WERI-Rb-1 (cell line): Measurements from ENCODE around the gene CBR4.
"Not testable (repeated sequence)": the region's sequence is repeated elsewhere in the genome, so short reads cannot be mapped to it uniquely, and the experiment has no call there.

ENCODE experiments used
- DNase-seq: peaks from one replicate; pipeline ENCODE4 v3.0.0-alpha.2; 2020
- H3K27ac ChIP-seq: fragments of 250-450 bp; sonication (Bioruptor Pico); 2 replicates; pipeline ENCODE4 v1.5.1; 2020; ENCODE audit warnings: mild to moderate bottlenecking, moderate library complexity
- H3K27me3 ChIP-seq: fragments of 250-450 bp; sonication (Bioruptor Pico); 2 replicates; pipeline ENCODE4 v1.5.1; 2021; ENCODE audit warnings: mild to moderate bottlenecking, low read depth, moderate library complexity; ENCODE audit not compliant: insufficient read depth, severe bottlenecking
- H3K36me3 ChIP-seq: fragments of 250-450 bp; sonication (Bioruptor Pico); 2 replicates; pipeline ENCODE4 v1.5.1; 2020; ENCODE audit warnings: mild to moderate bottlenecking, moderate library complexity
- H3K4me3 ChIP-seq: 2 replicates; pipeline ENCODE4 v1.5.1; 2011; ENCODE audit warnings: low read depth, mild to moderate bottlenecking, control low read depth, low read length
- H3K9me3 ChIP-seq: fragments of 250-450 bp; sonication (Bioruptor Pico); 2 replicates; pipeline ENCODE4 v1.5.1; 2021; ENCODE audit warnings: mild to moderate bottlenecking, moderate library complexity; ENCODE audit not compliant: severe bottlenecking
- CTCF ChIP-seq: IDR thresholded peaks from 2 replicates; pipeline ENCODE4 v1.5.1; 2011; ENCODE audit warnings: low read depth, mild to moderate bottlenecking, control low read depth, inconsistent platforms, low read length

The CBR4 gene

GRCh38 chr4:168993714-168994510 is 16.1 kb downstream of the CBR4 start:
- Histone ChIP-seq H3K27ac (no peak overlapping the region), H3K36me3 (peaks cover 13% of the 10 kb centered on the region), H3K9me3 (no peaks in the 10 kb centered on the region), H3K4me3 (no peak overlapping the region), H3K27me3 (no peaks in the 10 kb centered on the region)
- DNase-seq: peak; percentile 27
- TF ChIP-seq CTCF: no peak

GRCh38 chr4:168992952-168993482 is 17.0 kb downstream of the CBR4 start:
- H3K36me3 ChIP-seq: peaks cover 12% of the 10 kb centered on the region
- not testable (repeated sequence) for DNase-seq, H3K9me3 ChIP-seq, H3K4me3 ChIP-seq, H3K27me3 ChIP-seq, H3K27ac ChIP-seq

GRCh38 chr4:168981942-168982341 is 28.1 kb downstream of the CBR4 start:
- DNase-seq: no peak
- TF ChIP-seq CTCF: no peak
- no peak overlapping the region for H3K27ac ChIP-seq
- H3K36me3 ChIP-seq: peaks cover 16% of the 10 kb centered on the region
- H3K9me3 ChIP-seq: no peaks in the 10 kb centered on the region
- no peaks in the 10 kb centered on the region for H3K27me3 ChIP-seq
- H3K4me3 ChIP-seq: no peak overlapping the region

- no peaks in the 10 kb centered on the region for H3K9me3 ChIP-seq
- H3K4me3 ChIP-seq: no peak overlapping the region
- H3K36me3 ChIP-seq: peaks cover 13% of the 10 kb centered on the region
- no peak overlapping the region for H3K27ac ChIP-seq
- DNase-seq: no peak
- no peaks in the 10 kb centered on the region for H3K27me3 ChIP-seq
- no peak for TF ChIP-seq CTCF
Measured at GRCh38 chr4:168981460-168981859, 28.6 kb downstream of the CBR4 start.

- DNase-seq: no peak
- H3K27me3 ChIP-seq: no peaks in the 10 kb centered on the region
- no peak overlapping the region for H3K27ac ChIP-seq
- peaks cover 7% of the 10 kb centered on the region for H3K9me3 ChIP-seq
- H3K4me3 ChIP-seq: no peak overlapping the region
- TF ChIP-seq CTCF: no peak
- peaks cover 24% of the 10 kb centered on the region for H3K36me3 ChIP-seq
Measured at GRCh38 chr4:168979338-168979737, 30.7 kb downstream of the CBR4 start.

GRCh38 chr4:168978001-168978700 is 31.9 kb downstream of the CBR4 start:
- no peak for DNase-seq

More at GRCh38 chr4:168978001-168978700, 31.9 kb downstream of the CBR4 start:
- TF ChIP-seq CTCF: no peak
- H3K36me3 ChIP-seq: peaks cover 24% of the 10 kb centered on the region
- no peak overlapping the region for H3K27ac ChIP-seq
- no peak overlapping the region for H3K4me3 ChIP-seq
- H3K27me3 ChIP-seq: no peaks in the 10 kb centered on the region
- peaks cover 7% of the 10 kb centered on the region for H3K9me3 ChIP-seq
